GM18870 (cell line): ENCODE measurements around the gene TMEM184A.

Source experiments
- ATAC-seq: cut with Tn5 transposase; IDR thresholded peaks from one replicate; pipeline ENCODE4 v1.9.1; 2021; ENCODE audit warnings: moderate library complexity; ENCODE audit not compliant: unreplicated experiment

The TMEM184A gene

DNA sequence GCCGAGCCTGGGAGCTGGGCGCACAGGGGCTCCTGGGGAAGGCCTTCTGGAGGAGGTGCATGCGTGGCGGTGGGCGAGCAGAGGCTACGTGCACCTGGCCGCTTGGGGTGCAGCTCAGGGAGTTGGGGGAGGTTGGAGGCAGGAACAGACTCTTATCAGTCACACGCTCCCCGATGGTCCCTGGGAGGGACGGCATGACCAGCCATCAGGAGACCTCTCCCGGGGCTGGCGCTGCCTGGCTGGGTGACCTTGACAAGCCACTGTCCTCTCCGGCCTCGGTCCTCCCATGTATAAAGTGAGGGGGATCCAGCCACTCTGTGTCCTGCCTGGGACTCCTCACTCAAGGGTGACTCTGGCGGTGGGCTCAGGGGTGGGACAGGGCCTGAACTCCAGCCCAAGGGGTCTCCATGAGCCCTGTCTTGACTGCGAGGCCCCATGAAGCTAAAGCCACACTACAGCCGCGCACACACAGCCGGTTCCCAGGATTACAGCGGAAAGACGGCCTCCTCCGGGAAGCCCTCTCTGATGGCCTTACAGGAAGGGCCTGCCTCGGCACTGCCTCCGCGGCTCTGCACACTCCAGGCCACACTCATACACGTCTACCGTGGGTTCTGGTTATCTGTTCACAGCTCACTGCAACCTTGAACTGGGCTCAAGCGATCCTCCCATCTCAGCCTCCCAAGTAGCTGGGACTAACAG lies 2.3 kb downstream of the TMEM184A start:
- ATAC-seq: no peak

DNA sequence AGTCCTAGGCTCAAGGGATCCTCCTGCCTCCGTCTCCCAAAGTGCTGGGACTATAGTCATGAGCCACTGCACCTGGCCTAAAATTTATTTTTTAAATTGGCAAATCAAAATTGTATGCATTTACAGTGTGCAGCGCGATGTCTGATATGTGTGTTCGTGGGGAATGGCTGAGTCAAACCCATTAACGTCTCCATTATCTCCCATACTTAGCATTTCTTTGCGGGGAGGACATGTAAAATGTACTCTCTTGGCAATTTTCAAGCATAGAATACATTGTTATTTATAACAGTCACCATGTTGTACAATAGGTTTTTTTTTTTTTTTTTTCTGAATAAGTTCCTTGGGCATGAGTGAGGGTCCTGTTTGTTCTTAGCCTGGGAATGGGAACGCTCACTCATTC lies 3.8 kb downstream of the TMEM184A start:
- no peak for ATAC-seq

DNA sequence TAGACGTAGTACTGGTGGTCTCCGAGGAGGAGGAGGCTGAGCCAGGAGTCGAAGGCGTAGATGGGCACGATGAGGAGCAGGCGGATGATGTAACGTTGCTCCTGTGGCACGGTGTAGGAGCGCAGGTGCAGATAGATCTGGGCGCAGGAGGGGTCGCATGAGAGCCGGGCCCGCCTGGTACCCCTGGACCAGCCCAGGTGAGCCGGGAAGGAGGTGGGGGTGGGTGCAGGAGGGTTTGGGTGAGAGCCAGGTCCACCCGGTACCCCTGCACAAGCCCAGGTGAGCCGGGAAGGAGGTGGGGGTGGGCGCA lies 5.2 kb downstream of the TMEM184A start:
- ATAC-seq: no peak

DNA sequence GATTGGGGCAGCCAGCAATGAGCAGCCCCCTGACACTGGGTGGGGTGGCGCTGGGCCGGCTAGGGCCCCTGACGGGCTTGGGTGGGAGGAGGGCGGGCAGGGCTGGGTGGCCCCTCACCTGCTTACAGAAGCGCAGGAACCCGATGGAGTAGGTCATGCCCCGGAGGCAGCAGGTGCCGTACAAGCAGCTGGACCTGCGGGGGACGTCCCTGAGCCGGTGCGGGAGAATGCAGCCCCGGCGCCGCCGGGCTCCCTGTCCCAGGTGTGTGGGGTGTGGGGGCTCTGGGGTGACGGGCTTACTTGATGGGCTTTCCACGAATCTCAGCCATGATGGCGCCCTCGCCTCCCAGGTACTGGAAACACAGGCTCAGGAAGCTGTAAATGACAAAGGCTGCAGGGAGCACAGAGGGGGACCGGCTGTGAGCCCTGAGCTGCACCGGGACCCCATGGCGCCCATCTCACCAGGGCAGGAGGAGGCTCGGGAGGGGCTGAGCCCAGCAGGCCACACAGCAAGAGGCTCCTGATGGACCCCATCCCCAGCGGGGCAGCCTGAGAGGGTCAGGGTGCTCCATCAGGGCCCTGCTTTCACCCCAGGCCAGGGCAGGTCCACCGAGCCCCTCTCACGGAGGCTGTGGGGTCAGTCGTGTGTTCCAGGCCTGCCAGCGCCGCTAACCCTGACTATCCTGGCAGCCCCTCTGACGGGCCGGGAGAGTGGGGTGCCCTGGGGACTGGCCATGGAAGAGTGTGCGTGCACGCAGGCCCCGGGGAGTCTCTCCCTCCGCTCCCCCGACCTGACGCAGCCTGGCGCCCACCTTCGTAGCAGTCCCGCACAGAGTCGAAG lies 5.8 kb downstream of the TMEM184A start:
- ATAC-seq: no peak

DNA sequence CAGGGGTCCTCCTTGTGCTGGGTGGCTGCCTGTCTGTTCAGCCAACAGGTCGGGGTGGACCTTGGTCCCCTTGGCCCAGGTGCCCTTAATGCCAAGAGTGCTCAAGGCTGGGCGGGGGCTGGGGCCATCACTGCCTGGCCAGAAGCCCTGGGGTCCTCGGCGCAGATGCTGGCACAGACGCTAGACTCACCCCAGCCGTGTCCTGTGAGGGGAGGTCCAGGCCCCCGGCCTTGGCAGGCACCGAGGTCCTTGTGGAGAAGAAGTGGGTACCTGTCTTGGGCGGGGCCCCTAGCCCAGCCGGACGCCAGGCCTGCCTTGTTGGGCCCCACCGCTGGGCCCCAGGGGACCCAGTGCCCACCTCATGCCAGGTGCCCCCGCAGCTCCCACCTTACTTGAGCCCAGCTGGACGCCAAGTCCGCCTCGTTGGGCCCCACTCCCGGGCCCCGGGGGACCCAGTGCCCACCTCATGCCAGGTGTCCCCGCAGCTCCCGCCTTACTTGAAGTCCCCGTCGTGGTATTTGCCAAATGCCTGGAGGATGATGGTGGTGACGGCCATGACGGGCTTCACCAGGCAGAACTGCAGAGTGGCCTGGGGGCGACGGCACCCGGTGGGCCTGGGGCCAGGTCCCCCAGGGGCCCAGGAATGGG lies 6.5 kb downstream of the TMEM184A start:
- ATAC-seq: no peak

DNA sequence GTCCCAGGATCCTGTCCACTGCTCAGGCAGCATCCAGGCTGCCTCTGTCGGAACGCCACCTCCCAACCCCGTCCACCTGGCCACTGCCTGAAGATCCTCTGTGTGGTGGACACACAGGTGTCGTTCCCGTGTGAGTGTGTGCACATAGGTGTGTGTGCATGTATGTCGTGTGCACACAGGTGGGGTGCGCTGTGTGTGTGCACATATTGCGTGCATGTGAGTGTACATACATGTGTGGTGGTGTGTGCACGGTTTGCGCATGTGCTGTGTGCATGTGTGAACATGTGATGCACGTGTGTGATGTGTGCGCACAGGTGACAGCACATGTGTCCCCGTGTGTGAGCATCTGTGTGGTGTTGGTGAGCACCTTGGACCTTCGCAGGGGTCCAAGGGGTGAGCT lies 7.1 kb downstream of the TMEM184A start:
- ATAC-seq: no peak

DNA sequence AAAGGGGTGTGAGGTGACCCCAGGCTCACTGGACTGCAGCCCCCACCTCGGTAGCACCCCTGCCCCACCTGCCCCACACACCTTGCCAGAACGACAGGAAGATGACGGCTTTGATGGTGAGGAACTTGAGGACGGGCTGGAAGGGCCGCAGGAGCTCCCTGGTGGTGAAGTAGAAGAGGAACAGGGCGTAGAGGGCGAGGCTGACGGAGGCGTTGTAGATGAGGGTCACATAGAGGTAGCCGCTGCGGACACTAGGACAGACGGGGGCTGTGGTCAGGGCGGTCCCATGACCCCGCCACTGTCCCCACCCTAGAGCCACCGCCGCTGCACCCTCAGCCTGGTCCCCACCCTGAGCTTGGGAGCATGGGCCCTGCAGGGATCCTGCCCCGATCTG lies 7.6 kb downstream of the TMEM184A start:
- no peak for ATAC-seq

DNA sequence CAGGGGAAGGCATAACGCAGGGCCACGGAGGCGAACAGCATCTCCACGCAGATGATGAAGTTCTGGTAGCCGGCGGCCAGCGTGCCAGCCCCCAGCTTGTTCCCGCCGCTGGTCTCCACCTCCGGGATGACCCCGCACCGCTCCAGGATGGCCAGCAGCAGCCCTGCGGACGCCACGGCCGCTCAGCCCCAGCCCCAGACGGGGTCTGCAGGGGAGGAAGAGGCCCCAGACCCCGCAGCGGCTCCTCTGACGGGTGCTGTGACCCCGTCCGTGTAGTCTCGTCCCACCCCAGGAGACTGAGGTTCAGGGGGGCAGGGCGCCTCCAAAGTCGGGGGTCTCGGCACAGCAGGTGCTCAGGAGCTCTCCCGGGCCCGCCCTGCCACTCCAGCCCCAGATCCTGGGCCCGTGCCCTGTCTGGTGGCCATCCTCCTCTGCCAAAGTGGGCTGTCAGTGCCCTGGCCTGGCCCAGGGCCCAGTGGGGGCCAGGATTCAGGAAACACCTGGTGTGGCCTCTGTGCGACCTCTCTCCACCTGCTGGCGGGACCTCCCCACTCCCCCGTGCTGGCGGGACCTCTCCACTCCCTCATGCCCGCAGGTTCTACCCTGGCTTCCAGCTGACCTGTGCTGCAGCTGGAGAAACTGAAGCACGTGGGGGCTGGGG lies 8.1 kb downstream of the TMEM184A start:
- ATAC-seq: no peak

DNA sequence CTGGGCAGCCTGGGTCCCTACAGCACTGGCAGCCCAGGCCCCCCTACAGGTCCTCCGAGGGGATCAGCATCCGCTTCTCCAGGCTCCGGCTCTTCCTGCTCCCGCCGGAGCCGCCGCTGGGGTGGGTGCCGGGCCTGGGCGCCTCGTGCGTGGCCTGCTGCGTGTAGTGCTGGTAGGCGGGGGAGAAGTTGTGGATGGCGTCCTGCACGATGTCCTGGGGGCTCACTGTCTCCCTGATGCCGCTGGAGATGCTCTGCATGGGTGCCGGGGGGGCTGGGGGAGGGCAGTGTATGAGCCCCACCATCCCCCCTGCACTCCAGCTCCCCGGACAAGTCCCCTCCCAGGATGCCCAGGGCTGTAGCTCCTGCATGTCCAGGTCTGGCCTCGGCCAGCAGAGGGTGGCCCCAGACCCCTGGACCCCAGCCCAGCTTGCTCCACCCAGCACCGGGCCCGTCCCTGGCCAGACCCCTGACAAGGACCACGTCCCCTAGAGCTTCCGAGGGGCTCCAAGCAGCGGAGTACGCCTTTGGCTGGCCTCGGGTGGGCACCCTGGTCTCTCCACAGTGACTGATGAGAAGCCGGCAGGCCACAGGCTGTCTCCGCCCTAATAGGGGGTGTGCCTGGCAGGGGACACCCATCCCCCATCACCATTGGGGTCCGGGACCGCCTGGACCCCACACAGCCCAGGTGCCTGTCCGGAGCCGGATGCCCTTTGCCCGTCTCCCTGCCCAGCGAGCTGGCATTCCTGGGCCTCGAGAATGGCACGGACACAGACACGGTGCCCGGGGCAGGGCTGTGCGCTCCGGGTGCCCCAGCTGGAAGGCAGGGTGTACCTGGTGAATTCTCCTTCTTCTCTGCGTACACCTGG lies 8.9 kb downstream of the TMEM184A start:
- no peak for ATAC-seq

DNA sequence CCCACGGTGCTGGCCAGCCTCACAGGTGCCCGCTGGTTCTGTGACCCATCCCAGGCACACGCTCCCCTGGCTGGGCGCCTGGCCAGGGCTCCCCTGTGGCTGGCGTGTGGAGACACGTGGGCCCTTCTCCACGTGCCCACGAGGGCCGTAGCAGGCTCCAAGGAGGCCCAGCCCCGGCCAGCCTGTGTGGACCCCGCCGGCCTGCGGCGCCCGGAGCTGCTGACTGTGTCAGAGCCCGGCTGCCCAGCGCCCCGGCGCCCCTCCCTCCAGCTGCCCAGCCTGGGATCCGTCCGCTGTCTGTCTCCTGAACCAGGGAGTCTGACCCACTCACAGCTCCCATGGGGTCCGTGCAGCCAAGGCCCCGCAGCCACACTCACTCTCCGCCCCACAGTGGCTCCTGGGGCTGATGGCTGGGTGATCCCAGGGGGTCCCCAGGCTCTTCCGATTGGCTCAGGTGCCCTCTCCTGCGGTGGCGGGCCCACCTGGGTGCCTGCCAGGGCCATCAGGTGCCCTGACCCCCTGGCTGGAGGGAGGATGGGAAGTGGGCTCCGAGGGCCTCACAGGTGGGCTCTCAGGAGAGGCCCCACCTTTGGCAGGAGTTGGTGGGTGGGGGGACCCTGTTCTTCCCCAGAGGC lies 9.6 kb downstream of the TMEM184A start:
- ATAC-seq: no peak

DNA sequence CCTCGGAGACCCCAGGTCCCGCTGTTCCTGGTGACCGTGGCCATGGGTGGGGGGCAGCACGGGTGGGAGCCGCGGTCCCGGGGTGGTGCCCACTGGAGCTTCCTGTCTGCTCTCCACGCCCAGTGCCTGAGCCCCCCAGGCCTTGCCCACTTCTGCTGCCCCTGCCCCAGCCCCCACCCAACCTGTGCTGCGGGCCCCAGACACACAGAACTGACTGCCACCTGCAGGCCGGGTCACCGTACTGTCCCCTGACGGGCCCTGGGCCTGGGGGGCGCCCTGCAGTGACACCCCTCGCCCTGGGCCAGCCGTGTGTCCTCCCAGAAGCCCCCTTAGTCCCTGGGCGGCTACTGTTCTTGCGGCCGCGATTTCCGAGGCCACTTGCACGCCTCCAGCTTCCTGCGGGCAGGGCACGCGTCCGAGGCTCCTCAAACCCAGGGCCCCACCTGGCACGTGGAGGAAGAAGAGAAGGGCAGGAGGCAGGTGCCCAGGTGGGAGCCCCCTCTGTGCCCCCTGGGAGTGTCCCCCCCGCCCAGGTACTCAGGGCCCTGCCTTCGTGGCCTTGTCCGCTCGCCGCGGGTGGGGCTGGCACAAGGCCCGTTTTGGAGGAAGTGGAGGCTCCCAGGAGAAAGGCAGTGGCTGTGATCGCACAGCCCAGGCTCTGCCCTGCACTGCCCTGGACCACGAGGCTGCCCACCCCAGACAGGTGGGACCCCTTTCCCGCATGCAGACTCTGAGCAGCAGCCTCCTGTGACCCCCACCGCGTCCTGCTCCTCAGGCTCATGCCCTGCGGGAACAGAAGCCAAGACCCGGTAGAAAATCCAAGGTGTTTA lies 10.4 kb downstream of the TMEM184A start:
- ATAC-seq: no peak

DNA sequence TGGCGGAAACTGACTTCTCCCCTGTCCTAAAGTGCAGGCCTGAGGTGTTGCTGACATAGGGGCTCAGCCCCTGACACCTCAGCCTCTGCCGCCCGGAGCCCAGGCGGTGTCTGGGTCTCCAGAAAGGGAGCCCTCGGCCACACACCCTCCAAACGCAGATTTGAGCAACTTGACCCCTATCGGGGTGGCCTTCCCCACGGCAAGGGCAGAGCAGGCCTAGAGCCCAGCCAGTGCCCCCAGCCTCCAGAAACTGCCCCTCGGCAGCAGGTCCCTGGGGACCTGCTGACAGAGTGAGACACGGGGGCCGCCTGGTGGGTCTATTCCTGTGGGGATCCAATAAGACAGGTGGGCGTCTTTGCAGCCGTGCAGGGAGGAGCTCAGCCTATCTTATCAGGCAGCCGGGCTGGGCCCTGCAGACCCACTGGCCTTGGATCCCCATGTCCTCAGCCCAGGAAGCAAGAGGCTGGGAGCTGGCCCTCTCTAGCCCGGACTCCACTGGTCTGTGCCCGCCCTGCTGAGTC lies 11.0 kb downstream of the TMEM184A start:
- no peak for ATAC-seq

DNA sequence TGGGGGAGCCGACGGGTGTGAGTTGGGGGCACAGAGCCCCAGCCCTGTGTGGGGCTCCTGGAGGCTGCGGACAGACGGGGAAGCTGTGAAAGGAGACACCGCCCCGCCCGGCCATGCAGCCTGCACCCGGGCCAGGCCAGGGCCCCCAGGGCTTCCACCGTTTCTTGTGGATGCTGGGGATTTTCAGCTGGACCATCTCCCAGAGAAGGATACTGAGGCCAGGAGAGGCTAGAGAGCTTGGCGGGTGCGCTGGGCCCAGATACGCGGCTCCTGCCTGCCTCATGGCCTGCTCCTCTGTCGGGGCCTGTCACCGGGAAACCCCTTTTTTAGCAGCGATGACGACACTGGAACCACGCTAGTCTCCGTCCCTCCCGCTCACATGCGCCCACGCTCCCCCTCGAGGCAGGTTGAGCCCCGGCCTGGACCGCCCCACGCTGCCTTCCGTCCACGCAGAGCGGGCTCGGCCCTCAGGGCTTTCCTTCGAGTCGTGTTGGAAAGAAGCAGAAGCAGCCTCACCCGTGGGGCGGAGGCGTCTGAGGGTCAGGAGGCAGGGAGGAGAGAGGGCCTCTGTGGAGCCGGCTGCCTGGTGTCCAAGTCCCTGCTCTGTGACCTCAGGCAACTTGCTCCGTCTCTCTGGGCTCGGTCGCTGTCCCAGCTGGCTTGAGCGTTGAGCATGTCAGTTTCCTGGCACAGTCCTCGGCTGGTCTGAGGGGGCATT lies 11.7 kb downstream of the TMEM184A start:
- no peak for ATAC-seq

DNA sequence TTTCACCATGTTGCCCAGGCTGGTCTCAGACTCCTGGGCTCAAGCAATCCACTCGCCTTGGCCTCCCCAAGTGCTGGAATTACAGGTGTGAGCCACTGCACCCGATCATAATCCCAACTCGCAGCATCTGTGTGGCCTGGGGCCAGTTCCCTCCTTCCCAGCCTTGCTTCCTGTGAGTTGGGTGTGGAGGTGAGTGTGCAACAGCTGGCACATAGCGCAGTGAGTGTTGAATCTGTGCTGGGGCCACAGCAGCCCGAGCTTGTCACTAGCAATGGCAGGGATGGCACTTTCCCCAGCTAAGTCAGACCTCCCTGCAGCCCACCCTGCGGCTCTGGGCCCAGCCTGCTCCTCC lies 12.2 kb downstream of the TMEM184A start:
- ATAC-seq: no peak

DNA sequence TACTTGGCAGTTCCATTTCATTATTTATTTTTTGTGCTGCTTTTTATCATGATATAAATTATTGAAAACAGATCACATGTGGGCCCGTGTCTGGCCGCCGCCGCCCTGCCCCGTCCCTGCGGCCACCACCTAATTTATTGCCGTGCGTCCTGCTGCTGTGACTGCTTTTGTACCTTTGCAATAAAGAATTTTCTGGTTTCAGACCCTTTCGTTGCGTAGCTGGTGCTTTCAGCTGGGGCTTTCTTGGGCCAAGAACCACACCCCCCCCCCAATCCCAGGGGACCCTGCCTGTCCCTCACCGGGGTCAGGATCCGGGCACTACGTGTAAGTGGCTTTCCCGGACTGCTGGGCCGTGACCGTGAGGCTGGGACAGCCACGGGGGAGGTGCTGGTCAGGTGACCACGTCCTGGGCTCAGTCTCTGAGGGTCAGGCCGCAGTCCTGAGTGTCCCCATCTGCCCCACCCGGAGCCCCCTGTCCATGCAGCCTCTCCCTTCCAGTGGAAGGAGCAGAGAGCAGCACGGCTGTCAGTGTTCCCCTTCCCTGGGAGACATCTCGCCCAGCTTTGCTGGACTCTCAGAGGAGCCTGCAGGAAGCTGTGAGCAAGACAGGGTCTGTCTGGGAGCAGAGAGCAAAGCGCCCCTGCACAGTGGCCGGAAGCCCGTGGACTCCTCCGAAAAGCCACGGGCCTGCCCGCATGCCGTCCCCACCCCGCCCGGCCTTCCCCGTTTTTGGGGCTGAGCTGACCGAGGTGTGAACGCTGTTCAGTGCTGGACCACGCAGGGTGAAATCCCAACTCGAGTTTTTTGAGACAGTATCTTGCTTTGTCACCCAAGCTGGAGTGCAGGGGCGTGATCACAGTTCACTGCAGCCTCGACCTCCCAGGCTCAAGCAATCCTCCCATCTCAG lies 12.9 kb downstream of the TMEM184A start:
- ATAC-seq: no peak

DNA sequence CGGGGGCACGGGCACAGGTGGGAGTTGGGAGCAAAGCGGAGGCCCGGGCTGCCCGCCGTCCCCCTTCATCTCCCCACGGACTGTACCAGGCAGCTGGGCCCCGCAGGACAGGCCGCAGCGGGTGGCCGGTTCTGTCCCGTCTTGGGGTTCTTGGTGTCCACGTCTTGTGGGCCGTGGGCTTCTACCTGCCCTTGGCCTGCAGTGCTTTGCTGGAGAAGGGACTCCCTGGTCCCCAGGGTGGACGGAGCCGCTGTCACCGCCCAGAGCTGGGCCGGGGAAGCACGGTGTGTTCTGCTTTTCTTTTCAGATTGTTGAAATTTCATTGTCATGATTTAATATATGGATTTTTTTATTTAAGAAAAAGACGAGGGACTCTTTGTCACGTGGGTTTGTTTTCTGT lies 13.7 kb downstream of the TMEM184A start:
- ATAC-seq: no peak

DNA sequence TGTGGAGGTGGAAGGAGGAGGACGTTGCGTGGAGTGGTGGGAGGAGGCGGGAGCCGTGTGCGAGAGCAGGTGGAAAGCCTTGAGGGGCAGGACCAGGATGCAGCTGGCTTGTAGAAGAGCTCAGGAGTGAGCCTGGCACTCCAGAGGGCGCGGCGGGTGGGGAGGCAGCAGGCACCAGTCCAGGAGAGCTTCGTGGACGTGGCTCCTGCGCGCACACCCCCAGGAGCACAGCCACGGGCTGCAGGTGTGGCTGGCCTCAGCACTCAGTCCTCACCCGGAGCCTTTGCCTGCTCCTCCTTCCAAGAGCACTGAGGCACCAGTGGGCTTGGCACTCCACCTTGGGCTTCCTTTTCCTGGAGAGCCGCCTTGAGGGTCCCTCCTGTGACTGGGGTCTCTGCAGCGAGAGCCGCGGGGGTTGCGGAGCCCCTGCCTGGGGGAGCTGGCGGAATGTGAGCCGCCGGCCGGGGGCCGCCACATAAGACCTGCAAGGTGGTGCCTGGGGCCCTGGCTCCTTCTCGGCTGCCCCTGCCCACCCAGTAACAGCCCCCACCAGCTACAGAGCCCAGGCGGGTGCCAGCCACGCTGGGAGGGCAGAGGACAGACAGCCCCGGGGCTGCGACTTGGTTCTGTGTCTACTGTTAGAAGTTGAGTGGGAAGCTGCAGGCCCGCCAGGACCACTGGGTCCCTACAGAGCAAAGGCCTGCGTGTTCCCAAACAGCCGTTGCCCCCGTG lies 14.4 kb downstream of the TMEM184A start:
- ATAC-seq: no peak
